OCI-LY3 (cell line): ENCODE results near the gene ZNF592.

Experiments used
- EZH2phosphoT487 ChIP-seq: fragments of 200-600 bp; shearing (Covaris generic); IDR thresholded peaks from 2 replicates; pipeline ENCODE4 v1.6.1; 2018; ENCODE audit warnings: antibody characterized with exemption, mixed run types, low read depth
- TF ChIP-seq, protein P1 (sequence below): fragments of 200-600, 300-600 bp; sonication (generic); IDR thresholded peaks from 2 replicates; pipeline ENCODE4 v1.5.1; 2014; ENCODE audit warnings: antibody characterized with exemption, low read length, low read depth

DNA sequence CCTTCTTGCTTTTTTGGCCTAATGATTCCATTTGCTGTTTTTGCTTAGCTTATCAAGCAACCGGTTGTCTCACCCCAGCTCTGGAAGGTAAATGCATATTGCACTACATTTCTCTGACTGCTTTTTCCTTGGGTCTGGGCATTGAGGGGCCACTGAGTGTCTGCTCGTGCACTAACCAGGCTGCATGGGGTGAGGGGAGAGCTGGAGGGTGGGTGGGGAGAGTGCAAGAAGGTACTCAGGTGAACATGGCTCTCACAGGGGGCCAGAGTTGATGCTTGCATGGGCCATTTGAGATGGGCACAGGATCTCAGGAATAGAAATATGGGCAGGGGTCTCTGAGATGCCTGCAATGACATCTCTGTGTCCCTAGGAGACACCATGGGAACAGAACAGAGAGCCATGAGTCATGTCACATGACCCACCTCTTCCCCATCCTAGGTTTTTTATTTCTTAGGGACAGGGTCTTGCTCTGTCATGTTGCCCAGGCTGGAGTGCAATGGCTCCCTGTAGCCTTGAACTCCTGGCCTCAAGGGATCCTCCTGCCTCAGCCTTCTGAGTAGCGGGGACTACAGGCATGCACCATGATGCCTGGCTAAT, 75.0 kb downstream of the ZNF592 start:
- TF ChIP-seq, protein P1, sequence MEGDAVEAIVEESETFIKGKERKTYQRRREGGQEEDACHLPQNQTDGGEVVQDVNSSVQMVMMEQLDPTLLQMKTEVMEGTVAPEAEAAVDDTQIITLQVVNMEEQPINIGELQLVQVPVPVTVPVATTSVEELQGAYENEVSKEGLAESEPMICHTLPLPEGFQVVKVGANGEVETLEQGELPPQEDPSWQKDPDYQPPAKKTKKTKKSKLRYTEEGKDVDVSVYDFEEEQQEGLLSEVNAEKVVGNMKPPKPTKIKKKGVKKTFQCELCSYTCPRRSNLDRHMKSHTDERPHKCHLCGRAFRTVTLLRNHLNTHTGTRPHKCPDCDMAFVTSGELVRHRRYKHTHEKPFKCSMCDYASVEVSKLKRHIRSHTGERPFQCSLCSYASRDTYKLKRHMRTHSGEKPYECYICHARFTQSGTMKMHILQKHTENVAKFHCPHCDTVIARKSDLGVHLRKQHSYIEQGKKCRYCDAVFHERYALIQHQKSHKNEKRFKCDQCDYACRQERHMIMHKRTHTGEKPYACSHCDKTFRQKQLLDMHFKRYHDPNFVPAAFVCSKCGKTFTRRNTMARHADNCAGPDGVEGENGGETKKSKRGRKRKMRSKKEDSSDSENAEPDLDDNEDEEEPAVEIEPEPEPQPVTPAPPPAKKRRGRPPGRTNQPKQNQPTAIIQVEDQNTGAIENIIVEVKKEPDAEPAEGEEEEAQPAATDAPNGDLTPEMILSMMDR: no peak
- no peak for TF ChIP-seq EZH2phosphoT487
